H1 (cell line): ENCODE results near the gene GPR157. TPM values are rescaled to one million over a fixed set of nuclear protein-coding genes. Genes with fewer than 3 reads are reported as not detected.

ENCODE experiments used
- CTCF ChIA-PET: fragments of 300-600 bp; sonication (Branson Sonifier 250); formaldehyde crosslinking; loops from one replicate; lab custom pipeline; 2021; ENCODE audit not compliant: partially characterized antibody; lab: Charles Lee
- POLR2A ChIA-PET: fragments of 300-600 bp; sonication (Branson Sonifier 250); formaldehyde crosslinking; loops from one replicate; lab custom pipeline; 2021; ENCODE audit warnings: inconsistent platforms; ENCODE audit not compliant: partially characterized antibody; lab: Charles Lee
- DNase-seq, 2 experiments: peaks; one replicate each; pipeline versions ENCODE4 v3.0.0 to v3.0.0-alpha.2; 2010 to 2022; ENCODE audit warnings: low spot score in 2 of 2, low read depth in 1 of 2, mixed read lengths in 1 of 2
- FAIRE-seq: peaks from 2 replicates; lab custom pipeline; 2011; peaks lifted over from hg19 to GRCh38; lab: Jason Lieb, UNC
- H2AFZ ChIP-seq: 2 replicates; pipeline ENCODE4 v1.8.1; 2012; ENCODE audit warnings: low read length, inconsistent platforms
- H2AK5ac ChIP-seq: 2 replicates; pipeline ENCODE4 v1.6.1; 2013; ENCODE audit warnings: low read depth, low read length
- H2BK120ac ChIP-seq: replicated peaks from 2 replicates; pipeline ENCODE3; 2013; ENCODE audit warnings: low read depth, low read length, inconsistent platforms
- H2BK12ac ChIP-seq: 2 replicates; pipeline ENCODE4 v1.6.1; 2013; ENCODE audit warnings: low read depth, low read length
- H2BK15ac ChIP-seq: 2 replicates; pipeline ENCODE4 v1.6.1; 2013; ENCODE audit warnings: low read length
- H2BK20ac ChIP-seq: 2 replicates; pipeline ENCODE4 v1.6.1; 2013; ENCODE audit warnings: low read length
- H2BK5ac ChIP-seq: 2 replicates; pipeline ENCODE4 v1.6.1; 2013; ENCODE audit warnings: low read depth, low read length
- H3K14ac ChIP-seq: 2 replicates; pipeline ENCODE4 v1.6.1; 2013; ENCODE audit warnings: inconsistent platforms; ENCODE audit not compliant: insufficient read length
- H3K18ac ChIP-seq: 2 replicates; pipeline ENCODE4 v1.6.1; 2013; ENCODE audit warnings: low read length; ENCODE audit errors: extremely low read depth
- H3K23ac ChIP-seq: 2 replicates; pipeline ENCODE4 v1.6.1; 2013; ENCODE audit warnings: inconsistent platforms; ENCODE audit not compliant: insufficient read length
- H3K23me2 ChIP-seq: 2 replicates; pipeline ENCODE4 v1.6.1; 2013; ENCODE audit warnings: low read depth, low read length
- H3K27ac ChIP-seq: 2 replicates; pipeline ENCODE4 v1.6.1; 2011; ENCODE audit warnings: low read depth, low read length, inconsistent platforms
- H3K27me3 ChIP-seq, 4 experiments: replicated peaks in 1 of 4; 1 replicate in 1 of 4; 2 replicates in 3 of 4; pipeline versions ENCODE4 v1.6.1 to v1.8.1; 2011 to 2013; ENCODE audit warnings: low read length in 3 of 4, mild to moderate bottlenecking in 3 of 4, inconsistent platforms in 2 of 4, mixed read lengths in 2 of 4, moderate library complexity in 1 of 4; ENCODE audit not compliant: control insufficient read depth in 3 of 4, insufficient read depth in 3 of 4; ENCODE audit errors: extremely low read depth in 1 of 4
- H3K36me3 ChIP-seq, 4 experiments: 2 replicates each; pipeline versions ENCODE4 v1.6.1 to v1.8.1; 2011 to 2013; ENCODE audit warnings: mild to moderate bottlenecking in 4 of 4, low read length in 3 of 4, moderate library complexity in 2 of 4, control low read depth in 1 of 4, inconsistent platforms in 1 of 4; ENCODE audit not compliant: insufficient read depth in 4 of 4, control insufficient read depth in 2 of 4
- H3K4ac ChIP-seq: replicated peaks from 2 replicates; pipeline ENCODE3; 2013; ENCODE audit warnings: low read length, low read depth, mixed read lengths, inconsistent platforms; ENCODE audit not compliant: insufficient read length
- H3K4me1 ChIP-seq, 4 experiments: replicated peaks in 1 of 4; 1 replicate in 1 of 4; 2 replicates in 3 of 4; pipeline versions ENCODE4 v1.6.1 to v1.8.1; 2011 to 2013; ENCODE audit warnings: low read length in 3 of 4, inconsistent platforms in 2 of 4, mixed read lengths in 1 of 4; ENCODE audit not compliant: insufficient read depth in 4 of 4, control insufficient read depth in 3 of 4
- H3K4me2 ChIP-seq, 2 experiments: 2 replicates each; pipeline versions ENCODE4 v1.6.1 to v1.8.1; 2011 to 2013; ENCODE audit warnings: low read depth in 2 of 2, low read length in 2 of 2, control low read depth in 1 of 2, inconsistent platforms in 1 of 2, mild to moderate bottlenecking in 1 of 2; ENCODE audit not compliant: insufficient read depth in 1 of 2
- H3K4me3 ChIP-seq, 4 experiments: fragments of 200-600, 300-600 bp in 1 of 4; sonication (generic), shearing (Covaris generic), sonication (Bioruptor Twin) in 1 of 4; 2 replicates each; pipeline versions ENCODE4 v1.5.1 to v1.8.1; 2011 to 2016; ENCODE audit warnings: low read length in 4 of 4, low read depth in 3 of 4, control low read depth in 2 of 4, inconsistent platforms in 2 of 4, mild to moderate bottlenecking in 2 of 4, mixed read lengths in 1 of 4, moderate library complexity in 1 of 4; ENCODE audit not compliant: insufficient read depth in 2 of 4; ENCODE audit errors: extremely low read depth in 1 of 4
- H3K56ac ChIP-seq: replicated peaks from 2 replicates; pipeline ENCODE3; 2013; ENCODE audit warnings: low read depth, mild to moderate bottlenecking, mixed read lengths, low read length, inconsistent platforms; ENCODE audit not compliant: insufficient read length
- H3K79me1 ChIP-seq: 2 replicates; pipeline ENCODE4 v1.6.1; 2013; ENCODE audit warnings: low read depth, low read length, control low read depth
- H3K79me2 ChIP-seq, 2 experiments: 2 replicates each; pipeline versions ENCODE4 v1.6.1 to v1.8.1; 2012 to 2013; ENCODE audit warnings: low read length in 2 of 2, mild to moderate bottlenecking in 2 of 2, inconsistent platforms in 1 of 2; ENCODE audit not compliant: insufficient read depth in 2 of 2, control insufficient read depth in 1 of 2
- H3K9ac ChIP-seq, 4 experiments: replicated peaks in 1 of 4; 1 replicate in 1 of 4; 2 replicates in 3 of 4; pipeline versions ENCODE4 v1.6.1 to v1.8.1; 2011 to 2013; ENCODE audit warnings: low read depth in 3 of 4, low read length in 3 of 4, control low read depth in 2 of 4, mild to moderate bottlenecking in 2 of 4, moderate library complexity in 2 of 4, inconsistent platforms in 1 of 4; ENCODE audit errors: extremely low read depth in 1 of 4
- H3K9me3 ChIP-seq, 2 experiments: 2 replicates each; pipeline versions ENCODE4 v1.6.1 to v1.8.1; 2012 to 2013; ENCODE audit warnings: mild to moderate bottlenecking in 2 of 2, moderate library complexity in 2 of 2, control low read depth in 1 of 2, inconsistent platforms in 1 of 2, low read depth in 1 of 2, low read length in 1 of 2, mixed read lengths in 1 of 2; ENCODE audit not compliant: insufficient read depth in 2 of 2
- H4K20me1 ChIP-seq, 2 experiments: replicated peaks in 1 of 2; 2 replicates each; pipeline versions ENCODE3 to v1.8.1; 2011 to 2013; ENCODE audit warnings: inconsistent platforms in 2 of 2, low read length in 2 of 2, mild to moderate bottlenecking in 1 of 2; ENCODE audit not compliant: insufficient read depth in 2 of 2, control insufficient read depth in 1 of 2
- H4K5ac ChIP-seq: 2 replicates; pipeline ENCODE4 v1.6.1; 2013; ENCODE audit warnings: low read length, low read depth, mixed read lengths, inconsistent platforms; ENCODE audit not compliant: insufficient read length
- H4K8ac ChIP-seq: 2 replicates; pipeline ENCODE4 v1.8.0; 2013; ENCODE audit warnings: mild to moderate bottlenecking, moderate library complexity, low read length, inconsistent platforms; ENCODE audit not compliant: insufficient read depth; ENCODE audit errors: extremely low read depth
- H4K91ac ChIP-seq: replicated peaks from 2 replicates; pipeline ENCODE3; 2013; ENCODE audit warnings: low read length, mixed read lengths, inconsistent platforms; ENCODE audit not compliant: insufficient read length
- BACH1 ChIP-seq: IDR thresholded peaks from 2 replicates; pipeline ENCODE4 v1.6.1; 2012; ENCODE audit warnings: low read length, improper control_type of control experiment
- CREB1 ChIP-seq: IDR thresholded peaks from 2 replicates; pipeline ENCODE4 v1.6.1; 2012; ENCODE audit warnings: inconsistent platforms
- EGR1 ChIP-seq: IDR thresholded peaks from 2 replicates; pipeline ENCODE4 v1.6.1; 2011; ENCODE audit warnings: low read depth, low read length, borderline replicate concordance
- EZH2 ChIP-seq: fragments of 200-600 bp; sonication (generic); IDR thresholded peaks from 2 replicates; pipeline ENCODE4 v1.7.1; 2012; ENCODE audit warnings: low read depth, mild to moderate bottlenecking, moderate library complexity, low read length, inconsistent platforms; ENCODE audit not compliant: severe bottlenecking
- KDM4A ChIP-seq: IDR thresholded peaks from one replicate; pipeline ENCODE4 v1.7.1; 2012; ENCODE audit warnings: low read depth, mild to moderate bottlenecking, moderate library complexity, low read length, inconsistent platforms; ENCODE audit not compliant: severe bottlenecking
- MAX ChIP-seq: IDR thresholded peaks from 2 replicates; pipeline ENCODE4 v1.6.1; 2012; ENCODE audit warnings: inconsistent platforms
- PHF8 ChIP-seq: fragments of 200-600 bp; sonication (generic); conservative IDR thresholded peaks from 2 replicates; pipeline ENCODE4 v1.7.1; 2012; ENCODE audit warnings: low read depth, mild to moderate bottlenecking, inconsistent platforms, low read length, moderate library complexity
- POLR2A ChIP-seq, 2 experiments: IDR thresholded peaks; 1 replicate in 1 of 2; 2 replicates in 1 of 2; pipeline ENCODE4 v1.6.1; 2011; ENCODE audit warnings: low read depth in 2 of 2, low read length in 2 of 2, mild to moderate bottlenecking in 2 of 2; ENCODE audit errors: control extremely low read depth in 1 of 2
- SP1 ChIP-seq: IDR thresholded peaks from 2 replicates; pipeline ENCODE4 v1.6.1; 2011; ENCODE audit warnings: low read depth, low read length
- TAF7 ChIP-seq: optimal IDR thresholded peaks from 2 replicates; pipeline ENCODE3; 2011; ENCODE audit warnings: low read depth, mild to moderate bottlenecking, inconsistent platforms, low read length, moderate library complexity, borderline replicate concordance
- TCF12 ChIP-seq: IDR thresholded peaks from 2 replicates; pipeline ENCODE4 v1.6.1; 2011; ENCODE audit warnings: low read depth, mild to moderate bottlenecking, low read length
- WGBS, 2 experiments: shearing (Covaris generic) in 1 of 2; methylation state at CpG; one replicate each; pipeline versions ENCODE4 v1.1.6 to v1.1.7; 2013 to 2015; ENCODE audit warnings: low lambda C conversion rate in 2 of 2, mixed read lengths in 2 of 2, inconsistent platforms in 1 of 2, low coverage in 1 of 2, missing lambda C conversion rate in 1 of 2; ENCODE audit not compliant: insufficient replicate concordance in 2 of 2, insufficient coverage in 1 of 2, insufficient read length in 1 of 2; ENCODE audit errors: extremely low coverage in 1 of 2, missing lambda C conversion rate in 1 of 2; 5-methylcytosine and 5-hydroxymethylcytosine counted together
- polyA plus RNA-seq, 7 experiments: library from polyadenylated mRNA; depleted of rRNA in 3 of 7; stranded (reverse) in 5 of 7; unstranded in 2 of 7; fragments of >200 nt in 5 of 7; fragments of 200-250 nt in 2 of 7; gene quantifications; 1 replicate in 5 of 7; 2 replicates in 1 of 7; 4 replicates in 1 of 7; pipeline versions ENCODE4 v1.2.1 to v1.2.3, GENCODE V29; 2011 to 2013; ENCODE audit warnings: missing spikeins in 2 of 7, mixed read lengths in 2 of 7
- total RNA-seq: library from RNA; stranded (reverse); fragmentation: NEBNext Ultra II Directional; extraction: Animal tissue kit (Norgen Biotek cat#: 25700); gene quantifications from 2 replicates; pipeline ENCODE4 v1.2.1, GENCODE V29; 2021

Gene GPR157
- total and polyA plus RNA-seq, 2 of the 8 experiments (the other 6 are each of a cell fraction or from before 2014, with no cell fraction given) = 1.0 to 11.0 TPM

GRCh38 chr1:9129266-9130041 lies 552 bp upstream of the GPR157 start:
- Histone ChIP-seq H2BK120ac (no peak overlapping the region), H3K27ac (no peak overlapping the region), H3K4me1 (peaks cover 0 to 9% (median 7%) of the 10 kb centered on the region in 4 experiments; a peak in 5 of 7 replicates), H3K9me3 (no peaks in the 10 kb centered on the region), H3K79me2 (no peaks in the 10 kb centered on the region), H2BK15ac (no peak overlapping the region), H2BK20ac (no peak overlapping the region), H3K27me3 (peaks cover 0 to 14% (median 11%) of the 10 kb centered on the region in 4 experiments; a peak in 5 of 7 replicates), H3K4me2 (peak overlapping the region; percentile 50 to 79), H3K56ac (no peak overlapping the region), H3K23me2 (peaks cover 6% of the 10 kb centered on the region; the same call in 1 of the 2 replicates), H4K91ac (peak overlapping the region; percentile 47), H2AK5ac (no peak overlapping the region), H4K8ac (no peak overlapping the region), H2BK5ac (peak overlapping the region; percentile 60; the same call in 1 of the 2 replicates), H3K23ac (no peak overlapping the region), H4K20me1 (peaks cover 0 to 5% of the 10 kb centered on the region in 2 experiments), H2AFZ (no peak overlapping the region), H3K18ac (no peak overlapping the region), H3K14ac (no peak overlapping the region), H3K9ac (0 out of 7 replicates have a peak overlapping the region, but pooled peaks of 1 of the 4 experiments have one; percentile 34)
- DNase-seq = peak; percentile 75 to 98
- 25% methylated on average over 18 of the region's 46 CpGs; no CpG with 5 or more reads in 1 of the 2 experiments for WGBS, 2 experiments
- ChIA-PET CTCF (interaction anchor here (0.6 to 3.8 kb wide), 8 partner anchors 13 to 136 kb away, joined by 3 to 18 read pairs (median 3); no protein-coding TSS in a partner anchor), POLR2A (interaction anchor here (0.7 to 2.6 kb wide), 6 partner anchors 12 to 252 kb away, joined by 3 to 9 read pairs (median 3); no protein-coding TSS in a partner anchor)
- TF ChIP-seq MAX = no peak
- peak; percentile 43; the same call in 1 of the 2 replicates for TF ChIP-seq PHF8
- TF ChIP-seq CREB1 = no peak
- peak; percentile 8 for TF ChIP-seq KDM4A
- TF ChIP-seq TCF12 = 0 out of 2 replicates have a peak, but pooled peaks have one; percentile 49
- no peak for TF ChIP-seq TAF7
- peak in 1 of 2 experiments; percentile 21; a peak in 1 of 3 replicates for TF ChIP-seq POLR2A (IDR thresholded peaks at IDR 0.05; ENCODE audit: control extremely low read depth in 1 of 2, low read depth in 2 of 2, low read length in 2 of 2)
- TF ChIP-seq EGR1 = peak; percentile 95
- TF ChIP-seq BACH1 = no peak
- TF ChIP-seq EZH2 = no peak
- TF ChIP-seq SP1 = peak; percentile 81; the same call in 1 of the 2 replicates
- TF ChIP-seq, all 59 proteins: peak for 6
- Histone ChIP-seq H3K4ac (no peak overlapping the region), H3K79me1 (no peaks in the 10 kb centered on the region), H3K4me3 (peak overlapping the region; percentile 42 to 72 (median 54); a peak in 7 of 8 replicates), H3K36me3 (no peaks in the 10 kb centered on the region), H4K5ac (peak overlapping the region; percentile 51), H2BK12ac (no peak overlapping the region)
- no peak for FAIRE-seq
